AG09309 (cell line): Measurements from ENCODE around the gene MTRF1L.
A peak's percentile ranks its signal among the peaks of the same experiment; 100 is the strongest.

ENCODE experiments used
- DNase-seq: peaks from one replicate; pipeline ENCODE4 v3.0.0-alpha.2; 2010; ENCODE audit warnings: low read depth
- H3K4me3 ChIP-seq: 2 replicates; pipeline ENCODE4 v1.5.1; 2011; ENCODE audit warnings: mild to moderate bottlenecking, low read depth, low read length, moderate library complexity; ENCODE audit not compliant: control insufficient read depth
- TF ChIP-seq, protein P1 (sequence below): IDR thresholded peaks from 2 replicates; pipeline ENCODE4 v1.5.1; 2011; ENCODE audit warnings: mild to moderate bottlenecking, low read depth, low read length, inconsistent platforms; ENCODE audit not compliant: insufficient read depth, control insufficient read depth; ENCODE audit errors: missing control alignments

MTRF1L gene

DNA sequence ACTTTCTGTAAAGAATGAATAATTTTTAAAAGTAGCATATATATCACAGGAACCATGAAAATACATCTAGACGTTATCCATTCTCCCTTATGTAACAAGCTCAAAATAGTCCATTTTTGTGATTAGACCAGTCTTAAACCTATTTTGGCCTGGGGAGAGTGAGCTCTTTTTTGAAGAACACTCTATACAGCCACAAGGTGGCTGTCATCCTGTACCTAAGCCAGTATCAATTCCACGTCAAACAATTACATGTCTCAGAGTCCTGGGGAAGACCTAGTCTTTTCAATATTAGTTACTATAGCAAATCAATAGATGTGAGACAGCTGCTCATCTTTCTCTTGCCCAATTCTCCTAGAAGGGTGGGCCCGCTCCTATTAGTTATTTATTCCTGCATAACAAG lies 48.1 kb downstream of the MTRF1L start:
- DNase-seq = no peak
- TF ChIP-seq, protein P1, sequence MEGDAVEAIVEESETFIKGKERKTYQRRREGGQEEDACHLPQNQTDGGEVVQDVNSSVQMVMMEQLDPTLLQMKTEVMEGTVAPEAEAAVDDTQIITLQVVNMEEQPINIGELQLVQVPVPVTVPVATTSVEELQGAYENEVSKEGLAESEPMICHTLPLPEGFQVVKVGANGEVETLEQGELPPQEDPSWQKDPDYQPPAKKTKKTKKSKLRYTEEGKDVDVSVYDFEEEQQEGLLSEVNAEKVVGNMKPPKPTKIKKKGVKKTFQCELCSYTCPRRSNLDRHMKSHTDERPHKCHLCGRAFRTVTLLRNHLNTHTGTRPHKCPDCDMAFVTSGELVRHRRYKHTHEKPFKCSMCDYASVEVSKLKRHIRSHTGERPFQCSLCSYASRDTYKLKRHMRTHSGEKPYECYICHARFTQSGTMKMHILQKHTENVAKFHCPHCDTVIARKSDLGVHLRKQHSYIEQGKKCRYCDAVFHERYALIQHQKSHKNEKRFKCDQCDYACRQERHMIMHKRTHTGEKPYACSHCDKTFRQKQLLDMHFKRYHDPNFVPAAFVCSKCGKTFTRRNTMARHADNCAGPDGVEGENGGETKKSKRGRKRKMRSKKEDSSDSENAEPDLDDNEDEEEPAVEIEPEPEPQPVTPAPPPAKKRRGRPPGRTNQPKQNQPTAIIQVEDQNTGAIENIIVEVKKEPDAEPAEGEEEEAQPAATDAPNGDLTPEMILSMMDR = no peak
- no peak overlapping the region for H3K4me3 ChIP-seq

DNA sequence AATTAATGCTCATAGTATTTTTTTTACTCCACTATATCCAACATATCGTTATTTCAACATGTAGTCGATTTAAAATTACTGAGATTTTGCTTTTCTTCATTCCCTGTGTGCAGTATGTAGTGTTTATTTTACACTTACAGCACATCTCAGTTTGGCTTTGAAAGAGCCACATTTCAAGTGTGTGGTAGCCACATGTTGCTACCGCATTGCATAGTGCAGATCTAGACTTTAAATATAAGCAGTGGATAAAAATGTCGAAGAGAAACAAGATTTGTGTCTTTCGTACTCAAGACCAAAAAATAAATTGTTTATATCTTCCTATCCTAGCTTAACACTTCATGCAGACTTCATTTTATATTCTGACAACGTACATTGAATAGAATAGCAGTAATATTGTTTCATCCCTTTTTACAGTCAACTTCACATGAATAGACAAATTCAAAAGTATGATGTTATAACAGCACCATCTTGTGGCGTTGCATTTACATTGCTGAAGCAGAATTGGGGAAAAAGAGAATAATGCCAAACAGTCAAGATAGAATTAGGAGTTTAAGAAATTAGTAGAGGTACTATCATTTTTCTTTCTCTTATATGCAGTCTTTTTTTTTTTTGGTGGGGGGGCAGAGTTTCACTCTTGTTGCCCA lies 49.5 kb downstream of the MTRF1L start:
- TF ChIP-seq, protein P1 = peak; percentile 62
- no peak overlapping the region for H3K4me3 ChIP-seq
- no peak for DNase-seq

DNA sequence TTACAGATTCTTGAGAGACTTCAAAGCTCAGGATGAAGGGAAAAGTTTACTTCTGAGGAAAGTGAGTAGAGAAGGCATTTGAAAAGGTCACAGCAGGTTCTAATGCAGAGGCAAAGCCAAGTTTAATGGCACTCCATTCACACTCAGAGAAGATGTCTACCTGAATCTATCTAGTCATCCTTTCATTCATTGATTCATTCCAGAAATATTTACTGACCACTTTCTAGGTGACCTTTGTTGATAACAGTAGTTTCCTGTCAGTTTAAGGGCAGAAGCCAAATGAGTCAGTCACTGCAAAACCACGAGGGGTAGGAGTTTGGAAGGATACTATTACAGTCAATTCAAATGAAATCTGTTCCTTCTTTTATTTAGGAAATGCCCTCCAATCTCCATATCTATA lies 50.5 kb downstream of the MTRF1L start:
- DNase-seq = no peak
- TF ChIP-seq, protein P1 = no peak
- H3K4me3 ChIP-seq = no peak overlapping the region

DNA sequence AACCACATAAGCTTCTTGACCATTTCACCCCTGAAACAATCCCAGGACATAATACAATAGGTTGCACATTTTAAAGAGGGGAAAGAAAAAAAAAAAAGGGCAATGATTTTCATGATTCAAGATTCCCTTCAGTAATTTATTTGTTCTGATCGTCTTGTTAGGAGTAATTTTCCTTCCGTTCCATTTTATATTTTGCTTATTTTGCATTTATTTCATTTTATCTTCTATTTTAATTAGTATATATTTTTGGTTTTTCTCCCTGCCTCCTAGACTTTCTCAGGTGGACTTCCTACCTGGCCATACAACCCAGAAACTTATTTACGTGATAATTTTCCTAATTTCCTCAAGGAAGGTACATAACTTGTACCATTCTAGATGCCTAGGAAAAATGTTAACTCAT lies 52.3 kb downstream of the MTRF1L start:
- TF ChIP-seq, protein P1 = no peak
- H3K4me3 ChIP-seq = no peak overlapping the region
- no peak for DNase-seq

DNA sequence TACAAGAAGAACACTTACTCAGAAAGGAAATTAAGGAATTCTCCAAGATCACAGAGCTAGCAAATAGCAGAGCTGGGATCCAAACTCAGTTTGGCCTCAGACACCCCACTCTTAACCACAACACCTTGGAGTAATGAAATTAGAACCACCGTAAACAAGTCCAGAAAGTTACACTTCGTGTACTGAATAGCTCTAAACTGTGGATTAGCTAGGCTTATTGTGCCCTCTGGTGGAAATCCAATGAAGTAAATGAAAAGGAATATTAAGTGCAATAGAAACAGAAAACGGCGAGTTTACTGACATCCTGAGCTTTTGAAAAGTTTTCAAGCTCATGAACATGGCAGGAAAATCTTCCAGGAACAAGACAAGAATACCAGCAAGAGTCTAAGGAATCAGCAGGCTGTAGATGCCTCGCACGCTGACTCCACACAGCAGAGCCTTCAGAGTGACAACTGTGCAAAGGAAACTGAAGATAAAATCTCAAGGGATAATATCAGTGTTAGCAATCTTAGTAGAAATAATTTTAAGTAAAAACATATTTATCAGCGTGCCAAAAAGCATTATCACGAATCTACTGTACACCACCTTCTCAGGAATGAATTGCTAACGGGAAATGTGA lies 54.2 kb downstream of the MTRF1L start:
- TF ChIP-seq, protein P1 = peak; percentile 58
- peak; percentile 14 for DNase-seq
- no peak overlapping the region; the same call in 1 of the 2 replicates for H3K4me3 ChIP-seq

DNA sequence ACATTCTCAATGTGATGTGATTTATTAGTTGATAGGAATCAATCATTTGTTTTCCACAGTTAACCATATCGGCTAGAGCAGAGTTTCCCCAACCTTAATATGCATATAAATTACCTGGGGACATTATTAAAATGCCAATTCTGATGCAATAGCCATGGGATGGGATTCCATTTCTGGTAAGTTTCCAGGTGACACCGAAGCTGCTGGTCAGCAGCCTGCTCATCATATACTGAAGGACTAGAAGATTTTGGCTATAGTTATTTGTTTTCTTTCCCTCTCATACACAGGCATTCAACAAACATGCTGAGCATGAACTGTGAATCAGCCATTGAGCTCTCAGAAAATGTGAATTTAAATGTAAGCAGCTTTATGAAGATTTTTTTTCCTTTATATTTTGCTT lies 55.5 kb downstream of the MTRF1L start:
- TF ChIP-seq, protein P1 = no peak
- no peak for DNase-seq

More for the DNA sequence above, 55.5 kb downstream of the MTRF1L start:
- H3K4me3 ChIP-seq = no peak overlapping the region
